ENCODE measurements around the gene SSH2.

DNA sequence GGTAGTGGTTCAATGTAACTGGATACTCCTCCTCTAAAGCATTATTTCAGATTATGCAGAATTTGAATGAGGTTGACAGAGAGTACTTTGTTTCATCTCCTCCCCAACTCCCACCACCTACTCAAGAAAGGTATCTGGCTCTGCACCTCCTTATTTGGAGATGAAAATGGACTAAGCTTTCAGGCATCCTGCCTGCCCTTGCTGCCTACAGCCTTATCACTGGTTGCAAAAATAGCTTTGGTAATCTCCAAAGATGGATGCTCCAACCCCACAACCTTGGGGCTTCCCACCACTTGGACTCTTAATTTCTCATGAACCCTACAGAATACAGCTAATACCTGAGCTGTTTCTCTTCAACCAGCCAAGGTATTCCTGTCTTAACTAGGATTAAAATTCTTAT is 262.1 kb downstream of the SSH2 start:
- TF ChIP-seq, protein P1, sequence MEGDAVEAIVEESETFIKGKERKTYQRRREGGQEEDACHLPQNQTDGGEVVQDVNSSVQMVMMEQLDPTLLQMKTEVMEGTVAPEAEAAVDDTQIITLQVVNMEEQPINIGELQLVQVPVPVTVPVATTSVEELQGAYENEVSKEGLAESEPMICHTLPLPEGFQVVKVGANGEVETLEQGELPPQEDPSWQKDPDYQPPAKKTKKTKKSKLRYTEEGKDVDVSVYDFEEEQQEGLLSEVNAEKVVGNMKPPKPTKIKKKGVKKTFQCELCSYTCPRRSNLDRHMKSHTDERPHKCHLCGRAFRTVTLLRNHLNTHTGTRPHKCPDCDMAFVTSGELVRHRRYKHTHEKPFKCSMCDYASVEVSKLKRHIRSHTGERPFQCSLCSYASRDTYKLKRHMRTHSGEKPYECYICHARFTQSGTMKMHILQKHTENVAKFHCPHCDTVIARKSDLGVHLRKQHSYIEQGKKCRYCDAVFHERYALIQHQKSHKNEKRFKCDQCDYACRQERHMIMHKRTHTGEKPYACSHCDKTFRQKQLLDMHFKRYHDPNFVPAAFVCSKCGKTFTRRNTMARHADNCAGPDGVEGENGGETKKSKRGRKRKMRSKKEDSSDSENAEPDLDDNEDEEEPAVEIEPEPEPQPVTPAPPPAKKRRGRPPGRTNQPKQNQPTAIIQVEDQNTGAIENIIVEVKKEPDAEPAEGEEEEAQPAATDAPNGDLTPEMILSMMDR (IDR thresholded peaks at IDR 0.05): no peak
- TF ChIP-seq EP300 (IDR thresholded peaks at IDR 0.05; ENCODE audit: borderline replicate concordance in 1 of 2, low read depth in 1 of 2, low read length in 1 of 2): no peak
- no peak for TF ChIP-seq REST (IDR thresholded peaks at IDR 0.05; ENCODE audit: low read depth, low read length)
- TF ChIP-seq CHD2 (IDR thresholded peaks at IDR 0.05; ENCODE audit: low read length, partially characterized antibody): no peak
- TF ChIP-seq EZH2phosphoT487 (IDR thresholded peaks at IDR 0.05; ENCODE audit: borderline replicate concordance, low read depth): no peak
- no peak for TF ChIP-seq TEAD4 (IDR thresholded peaks at IDR 0.05; ENCODE audit: borderline replicate concordance, insufficient read depth)
- TF ChIP-seq TAF1 (IDR thresholded peaks at IDR 0.05; ENCODE audit: borderline replicate concordance, low read depth, low read length): no peak
- no peak for TF ChIP-seq FOXM1 (IDR thresholded peaks at IDR 0.05; ENCODE audit: low read depth)
- TF ChIP-seq ZBTB33 (IDR thresholded peaks at IDR 0.05; ENCODE audit: borderline replicate concordance, low read depth): no peak
- no peak for TF ChIP-seq MXI1 (IDR thresholded peaks at IDR 0.05; ENCODE audit: low read depth, low read length)
- no peak for TF ChIP-seq POLR2AphosphoS5 (IDR thresholded peaks at IDR 0.05; ENCODE audit: low read depth, low read length)
- TF ChIP-seq TCF12 (IDR thresholded peaks at IDR 0.05): no peak
- TF ChIP-seq, protein P2, sequence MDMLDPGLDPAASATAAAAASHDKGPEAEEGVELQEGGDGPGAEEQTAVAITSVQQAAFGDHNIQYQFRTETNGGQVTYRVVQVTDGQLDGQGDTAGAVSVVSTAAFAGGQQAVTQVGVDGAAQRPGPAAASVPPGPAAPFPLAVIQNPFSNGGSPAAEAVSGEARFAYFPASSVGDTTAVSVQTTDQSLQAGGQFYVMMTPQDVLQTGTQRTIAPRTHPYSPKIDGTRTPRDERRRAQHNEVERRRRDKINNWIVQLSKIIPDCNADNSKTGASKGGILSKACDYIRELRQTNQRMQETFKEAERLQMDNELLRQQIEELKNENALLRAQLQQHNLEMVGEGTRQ (IDR thresholded peaks at IDR 0.05; ENCODE audit: borderline replicate concordance, low read depth, low read length): no peak

All from SK-N-SH (cell line).